ENCODE data around the gene CEP68.

- TF ChIP-seq CTCF (IDR thresholded peaks at IDR 0.05) (no peak), POLR2A (IDR thresholded peaks at IDR 0.05) (no peak), POLR2AphosphoS5 (IDR thresholded peaks at IDR 0.05; ENCODE audit: insufficient read depth in 1 of 2, low read depth in 1 of 2) (no peak)
Observed at GRCh38 chr2:65016789-65017188, 39.4 kb upstream of the CEP68 start.
